ENCODE data around the gene MAGOH.
"Not testable (repeated sequence)": the region's sequence is repeated elsewhere in the genome, so short reads cannot be mapped to it uniquely, and the experiment has no call there.

MAGOH gene

DNA sequence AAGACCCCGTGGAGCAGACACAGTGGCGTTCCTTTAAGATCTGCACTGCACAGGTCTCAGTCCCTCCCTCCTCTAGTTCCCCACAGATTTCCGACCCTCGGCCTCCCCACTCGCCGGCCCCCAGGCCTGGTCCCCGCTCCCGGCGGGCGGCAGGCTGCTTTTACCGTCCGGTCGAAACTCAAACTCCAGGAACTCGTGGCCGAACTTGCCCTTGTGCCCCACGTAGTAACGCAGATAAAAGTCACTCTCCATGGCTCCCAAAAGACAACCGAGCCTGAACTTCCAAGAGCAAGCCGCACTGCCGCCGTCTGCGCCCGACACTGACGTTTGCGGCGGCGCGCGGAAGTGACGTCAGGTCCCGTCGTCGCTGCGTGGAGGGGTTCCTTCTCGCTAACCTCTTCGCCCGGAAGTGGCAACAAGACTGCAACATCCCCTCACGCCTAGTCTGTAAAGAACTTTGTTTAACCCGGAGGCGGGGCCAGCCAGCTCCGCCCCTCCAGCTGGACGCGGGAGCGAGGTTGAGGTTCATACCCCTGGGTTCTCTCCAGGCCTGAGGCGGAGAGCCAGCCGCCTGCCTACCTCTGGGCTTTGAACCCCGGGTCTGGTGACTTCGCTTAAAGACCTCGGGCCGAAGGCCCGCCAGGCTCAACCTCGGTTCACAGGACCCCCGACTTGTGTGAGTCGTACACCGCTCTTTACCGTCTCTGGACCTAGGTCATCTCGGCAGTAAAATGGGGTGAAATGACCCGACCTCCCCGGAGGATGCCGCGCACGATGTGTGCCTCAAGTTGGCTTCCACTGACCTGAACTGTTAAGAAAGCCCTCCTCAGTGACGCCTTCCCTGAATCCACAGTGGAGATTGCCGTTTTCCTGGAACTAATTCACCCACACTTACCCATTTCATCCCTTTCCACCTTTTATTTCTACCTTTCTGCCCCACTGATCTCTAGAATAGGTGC is at the start of gene MAGOH:
TSS of gene MAGOH (minus strand) at position 322 of the 959 bp plus-strand sequence. CDS start at position 252, 70 bp downstream.
- DNase-seq = peak; percentile 95

DNA sequence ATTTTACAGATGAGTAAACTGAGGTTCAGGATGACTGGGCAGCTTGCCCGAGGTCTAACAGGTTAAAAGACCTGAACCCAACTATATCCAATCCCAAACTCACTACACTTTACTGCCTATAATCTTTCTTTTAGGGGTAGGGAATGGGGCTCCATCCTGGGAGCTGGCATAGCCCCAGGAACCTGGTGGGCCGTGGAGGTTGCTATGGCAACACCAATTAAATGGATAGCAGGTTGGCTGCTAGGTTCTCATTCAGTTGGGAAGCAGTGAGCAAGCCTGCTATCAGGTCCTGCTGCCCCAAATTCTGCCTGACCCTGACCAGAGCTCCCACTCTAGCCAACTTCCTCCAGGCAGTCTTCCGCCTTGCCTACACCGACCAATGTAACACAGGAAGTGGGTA is 48.6 kb upstream of the MAGOH start:
- DNase-seq = no peak

DNA sequence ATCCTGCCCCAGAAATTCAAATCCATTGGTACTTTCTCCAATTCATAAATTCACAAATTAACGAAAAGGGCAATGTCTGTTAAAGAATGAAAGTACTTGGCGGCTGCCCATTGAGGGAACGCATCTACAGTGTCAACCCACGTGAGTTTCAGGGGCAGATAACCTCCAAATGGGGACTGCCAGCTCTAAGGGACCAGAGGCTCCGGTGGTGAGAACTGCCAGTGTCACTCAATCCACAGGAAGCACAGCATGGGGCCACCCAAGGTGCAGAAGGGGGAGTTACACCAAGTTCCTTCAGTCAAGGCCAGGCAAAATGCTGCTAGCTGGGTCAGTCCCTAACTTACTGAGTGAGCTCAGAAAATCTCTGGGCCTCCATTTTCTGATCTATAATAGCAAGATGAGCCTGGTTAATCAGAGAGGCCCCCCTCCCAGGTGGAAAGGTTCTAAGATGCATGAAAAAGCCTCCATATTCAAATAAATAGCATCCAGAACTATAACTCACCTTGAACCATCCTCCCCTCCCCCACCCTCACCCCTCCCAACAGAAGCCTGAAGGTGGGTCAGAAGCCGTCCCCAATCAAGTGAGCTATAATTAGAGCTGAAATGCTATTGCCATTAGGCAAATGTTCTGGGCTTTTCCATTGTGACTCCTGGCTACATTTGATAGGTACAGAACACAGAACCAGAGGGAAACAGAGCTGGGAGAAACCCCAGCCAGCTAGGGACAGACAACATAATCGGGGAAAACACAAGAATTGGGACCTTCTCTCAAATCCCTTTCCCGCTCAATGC is 47.8 kb upstream of the MAGOH start:
- no peak for DNase-seq

DNA sequence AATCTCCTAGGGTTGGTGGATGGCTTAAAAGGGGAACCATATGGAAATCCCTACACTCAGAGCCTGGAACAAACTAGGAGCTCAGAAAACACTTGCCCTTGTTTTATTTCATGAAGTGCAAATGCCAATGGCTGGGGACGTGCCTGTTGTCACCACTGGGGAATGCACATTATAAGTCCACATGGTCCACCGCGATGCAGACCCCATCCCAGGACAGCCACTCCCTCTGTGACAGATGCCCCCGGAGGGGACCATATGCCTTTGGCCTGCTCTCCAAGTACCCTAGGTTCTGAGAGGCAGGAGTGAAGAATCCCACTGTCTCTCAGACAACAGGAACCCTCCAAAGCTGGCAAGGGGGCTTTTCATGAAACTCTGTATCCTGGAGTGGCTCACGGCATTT is 47.2 kb upstream of the MAGOH start:
- no peak for DNase-seq

DNA sequence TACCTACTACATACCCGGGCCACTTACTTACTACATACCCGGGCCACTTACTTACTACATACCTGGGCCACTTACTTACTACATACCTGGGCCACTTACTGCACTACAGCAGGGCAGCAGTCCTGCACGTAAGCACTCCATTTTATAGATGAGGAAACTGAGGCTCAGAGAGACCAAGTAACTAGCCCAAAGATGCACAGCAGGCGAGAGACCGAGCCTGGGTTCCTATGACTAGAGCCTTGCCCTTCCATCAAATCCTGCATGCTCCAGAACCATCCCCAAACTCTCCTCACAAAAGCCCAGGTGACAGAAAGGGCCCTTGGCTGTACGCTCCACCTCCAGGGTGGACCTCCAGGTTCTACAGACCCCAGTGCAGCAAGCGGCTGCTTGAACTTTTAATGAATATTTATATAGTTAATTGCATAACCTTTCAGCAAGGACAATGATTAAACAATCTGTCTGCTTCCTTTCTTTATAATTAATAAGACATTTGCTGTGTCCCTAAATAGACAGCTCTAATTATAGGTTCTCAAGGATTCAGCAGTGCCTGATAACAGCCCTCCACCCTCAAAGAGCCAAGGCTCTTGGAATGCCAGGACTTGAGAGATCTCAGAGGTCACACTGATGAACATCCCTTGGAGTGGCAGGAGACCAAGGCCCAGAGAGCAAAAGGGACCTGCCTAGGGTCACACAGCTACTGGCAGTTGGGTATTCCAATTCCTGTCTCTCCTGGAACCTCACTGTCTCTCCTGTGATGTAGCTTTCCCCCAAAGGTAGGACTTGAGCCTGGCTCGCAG is 46.1 kb upstream of the MAGOH start:
- no peak for DNase-seq

DNA sequence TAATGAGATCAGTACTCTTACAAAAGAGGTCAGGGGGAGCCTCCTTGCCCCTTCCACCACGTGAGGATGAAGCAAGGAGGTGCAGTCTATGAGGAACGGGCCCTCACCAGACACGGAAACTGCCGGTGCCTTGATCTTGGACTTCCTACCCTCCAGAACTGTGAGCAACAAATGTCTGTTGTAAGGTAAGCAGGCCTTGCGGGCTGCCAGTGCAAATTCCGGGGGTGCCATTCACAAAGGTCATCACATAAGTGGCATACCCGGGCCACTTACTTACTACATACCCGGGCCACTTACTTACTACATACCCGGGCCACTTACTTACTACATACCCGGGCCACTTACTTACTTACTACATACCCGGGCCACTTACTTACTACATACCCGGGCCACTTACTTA is 44.8 kb upstream of the MAGOH start:
- DNase-seq = not testable (repeated sequence)

DNA sequence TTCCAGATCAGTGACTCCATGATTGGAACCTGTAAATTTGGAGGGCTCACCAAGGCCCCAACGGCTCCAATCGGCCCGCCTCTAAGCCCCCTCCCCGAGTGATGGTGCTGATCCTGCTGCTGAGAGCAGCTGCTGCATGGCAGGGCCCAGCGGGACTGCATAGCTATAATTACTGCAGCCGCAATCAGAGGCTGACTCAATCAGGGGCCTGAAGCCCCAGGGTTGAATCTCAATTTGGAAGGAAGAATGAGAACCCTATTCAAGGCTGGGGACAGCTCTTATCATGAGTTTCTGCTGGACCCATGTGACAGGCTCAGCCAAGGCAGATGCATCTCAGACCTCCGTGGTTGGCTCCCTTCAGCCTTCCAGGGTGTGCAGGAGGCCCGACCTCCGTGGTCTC is 42.8 kb upstream of the MAGOH start:
- no peak for DNase-seq

DNA sequence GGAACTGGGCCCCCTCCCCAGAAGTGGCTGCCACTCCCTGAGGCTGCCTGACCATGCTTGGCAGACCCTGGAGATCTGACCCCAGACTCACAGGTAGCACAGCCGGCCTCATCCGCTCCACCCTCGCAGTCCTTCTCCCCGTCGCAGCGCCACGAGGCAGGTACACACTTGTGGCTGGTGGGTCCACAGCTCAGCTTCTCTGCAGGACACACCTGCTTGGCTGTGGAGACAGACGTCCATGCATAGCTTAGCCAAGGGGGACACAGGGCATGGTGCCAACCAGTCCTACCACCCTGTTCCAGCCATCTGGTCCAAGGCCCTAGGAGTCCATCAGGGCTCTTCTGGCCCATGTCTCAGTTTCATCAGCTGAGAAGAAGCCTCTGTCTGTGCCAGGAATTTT is 42.2 kb upstream of the MAGOH start:
- no peak for DNase-seq

DNA sequence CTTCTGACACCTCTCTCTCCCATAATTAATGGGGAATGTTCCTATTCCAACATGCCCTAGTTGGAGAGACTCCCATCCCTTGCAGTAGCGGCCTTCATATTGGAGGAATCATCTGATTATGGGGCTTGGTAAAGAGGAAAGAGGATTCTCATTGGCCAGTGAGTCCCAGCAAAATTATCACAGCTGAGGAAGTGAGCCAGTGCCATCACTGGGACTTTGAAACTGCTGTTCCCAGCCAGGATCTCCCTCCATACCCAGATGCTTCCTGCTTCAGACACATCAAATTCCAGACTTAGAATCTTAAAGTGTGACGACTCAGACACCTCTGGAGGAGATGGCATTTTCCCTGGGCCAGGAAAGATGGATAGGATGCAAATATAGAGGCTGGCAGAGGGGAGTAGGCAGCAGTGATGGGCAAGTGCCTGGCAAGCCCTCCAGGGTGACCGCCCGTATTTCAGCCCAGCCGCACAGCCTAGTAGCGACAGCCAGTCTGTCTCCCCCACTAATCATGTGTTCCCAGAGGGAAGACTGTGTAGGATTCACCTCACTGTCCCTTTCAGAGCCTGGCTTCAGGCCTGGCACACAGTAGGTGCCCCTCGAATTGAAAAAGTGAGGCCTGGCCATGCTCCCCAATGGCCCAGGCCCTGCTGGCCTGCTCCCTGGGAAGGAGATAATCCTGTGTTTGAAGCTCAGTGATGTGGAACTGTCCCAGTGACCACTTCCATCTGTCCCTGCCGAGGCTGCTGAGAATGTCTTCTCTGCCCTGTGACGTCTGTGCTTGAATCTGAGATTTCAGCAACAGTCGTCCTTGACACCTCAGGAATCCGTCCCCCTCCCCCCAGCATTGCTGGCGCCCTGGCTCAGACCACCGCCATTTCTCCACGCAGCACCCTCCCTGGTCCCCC is 41.2 kb upstream of the MAGOH start:
- DNase-seq = no peak

DNA sequence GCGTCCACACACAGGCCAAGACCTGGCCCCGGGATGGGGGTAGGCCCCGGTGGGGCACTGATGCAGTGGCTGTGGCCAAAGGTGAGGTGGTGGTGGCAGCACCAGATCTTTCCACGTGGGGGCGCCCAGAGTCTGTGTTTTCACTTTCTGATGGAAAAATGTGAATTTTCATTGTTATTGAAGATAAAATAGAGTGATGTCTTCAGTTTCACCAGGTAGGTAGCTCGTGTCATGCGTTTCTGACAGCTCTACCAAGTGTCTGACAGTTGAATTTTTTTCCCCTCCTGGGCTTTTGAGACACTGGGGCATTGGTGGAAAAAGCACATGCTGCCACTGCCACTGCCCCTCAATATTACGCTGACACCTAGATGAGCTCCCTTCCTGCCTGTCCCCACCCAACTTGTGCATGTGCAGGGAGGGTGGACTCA is 40.0 kb upstream of the MAGOH start:
- peak; percentile 42 for DNase-seq

DNA sequence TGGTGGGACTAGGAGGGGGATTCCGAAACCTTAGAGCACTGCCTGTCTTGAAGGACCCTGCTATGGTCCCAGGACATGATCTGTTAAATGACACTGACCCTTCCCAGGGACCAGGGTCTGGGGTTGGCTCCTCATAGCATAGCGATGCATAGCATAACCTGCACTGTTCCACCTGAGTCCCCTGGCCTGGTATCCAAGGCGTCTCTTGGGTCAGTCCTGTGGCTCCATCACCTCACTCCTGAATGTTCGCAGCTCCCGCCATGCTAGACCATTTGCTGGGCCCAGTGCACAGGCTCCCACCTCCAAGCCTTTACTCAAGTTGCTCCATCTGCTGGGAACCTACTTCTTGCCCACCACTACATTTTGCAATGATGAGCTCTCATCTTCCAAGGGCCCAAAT is 39.0 kb upstream of the MAGOH start:
- DNase-seq = no peak

DNA sequence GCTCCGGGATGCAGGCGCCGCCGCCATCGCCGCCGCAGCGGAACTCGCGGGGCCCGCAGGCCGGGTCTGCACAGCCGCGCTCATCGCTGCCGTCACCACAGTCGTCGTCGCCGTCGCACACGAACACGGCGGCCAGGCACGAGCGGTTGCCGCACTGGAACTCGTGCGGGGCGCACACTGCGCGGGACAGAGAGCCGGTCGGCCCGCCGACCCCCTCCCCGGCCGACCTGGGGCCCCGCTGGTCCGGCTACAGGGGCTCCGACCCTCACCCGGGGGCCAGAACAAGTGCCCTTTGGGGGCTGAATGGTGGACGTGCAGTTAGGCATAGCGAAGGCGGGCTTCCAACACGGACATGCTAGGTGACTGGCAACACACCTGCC is 38.6 kb upstream of the MAGOH start:
- no peak for DNase-seq

DNA sequence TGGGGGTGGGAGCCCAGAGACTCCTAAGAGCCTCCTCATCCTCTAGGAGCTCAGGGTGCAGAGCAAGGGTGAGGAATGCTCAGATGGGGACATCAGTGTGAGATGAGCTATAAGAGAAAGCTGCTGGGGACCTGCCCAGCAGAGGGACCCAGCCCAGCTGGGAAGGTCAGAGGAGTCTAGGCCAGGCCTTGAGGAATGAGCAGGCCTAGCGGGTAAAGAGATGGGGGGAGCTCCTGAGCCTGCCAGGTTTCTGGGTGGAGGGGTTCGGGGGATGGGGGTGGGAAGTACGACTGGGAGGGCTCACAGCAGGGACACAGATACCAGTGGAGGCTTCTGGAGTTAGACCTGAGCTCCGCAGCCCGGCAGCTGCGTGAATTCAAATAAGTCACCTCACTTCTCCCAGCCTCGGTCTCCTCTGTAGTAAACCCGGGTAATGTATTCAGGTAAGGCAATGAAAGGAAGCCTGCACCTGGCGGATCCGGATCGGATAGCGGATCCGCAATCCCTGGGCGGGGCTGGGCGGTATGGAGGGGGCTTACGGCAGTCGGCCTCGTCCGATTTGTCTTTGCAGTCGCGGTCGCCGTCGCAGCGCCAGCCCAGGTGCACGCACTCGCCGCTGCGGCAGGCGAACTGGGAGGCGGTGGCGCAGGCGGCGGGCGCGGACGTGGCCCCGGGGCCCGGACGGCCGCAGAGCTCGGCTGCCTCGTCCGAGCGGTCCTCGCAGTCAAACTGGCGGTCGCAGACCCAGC is 38.0 kb upstream of the MAGOH start:
- DNase-seq = no peak

DNA sequence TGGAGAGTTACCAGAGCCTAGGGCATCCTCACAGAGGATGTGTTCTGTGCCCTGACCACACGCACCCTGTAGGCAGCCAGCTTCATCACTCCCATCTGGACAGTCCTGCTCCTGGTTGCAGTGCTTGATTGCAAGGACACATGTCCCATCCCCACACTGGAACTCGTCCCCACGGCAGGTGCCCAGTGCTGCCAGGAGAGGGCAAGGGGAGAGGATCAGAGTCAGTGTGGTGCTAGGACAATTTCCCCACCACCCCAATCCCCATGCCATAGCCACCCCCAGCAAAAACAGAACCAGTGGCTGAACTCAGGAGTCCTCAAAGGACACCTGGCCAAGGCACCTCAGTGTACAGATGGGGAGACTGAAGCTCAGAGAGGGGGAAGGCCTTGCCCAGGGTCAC is 37.2 kb upstream of the MAGOH start:
- DNase-seq = no peak

DNA sequence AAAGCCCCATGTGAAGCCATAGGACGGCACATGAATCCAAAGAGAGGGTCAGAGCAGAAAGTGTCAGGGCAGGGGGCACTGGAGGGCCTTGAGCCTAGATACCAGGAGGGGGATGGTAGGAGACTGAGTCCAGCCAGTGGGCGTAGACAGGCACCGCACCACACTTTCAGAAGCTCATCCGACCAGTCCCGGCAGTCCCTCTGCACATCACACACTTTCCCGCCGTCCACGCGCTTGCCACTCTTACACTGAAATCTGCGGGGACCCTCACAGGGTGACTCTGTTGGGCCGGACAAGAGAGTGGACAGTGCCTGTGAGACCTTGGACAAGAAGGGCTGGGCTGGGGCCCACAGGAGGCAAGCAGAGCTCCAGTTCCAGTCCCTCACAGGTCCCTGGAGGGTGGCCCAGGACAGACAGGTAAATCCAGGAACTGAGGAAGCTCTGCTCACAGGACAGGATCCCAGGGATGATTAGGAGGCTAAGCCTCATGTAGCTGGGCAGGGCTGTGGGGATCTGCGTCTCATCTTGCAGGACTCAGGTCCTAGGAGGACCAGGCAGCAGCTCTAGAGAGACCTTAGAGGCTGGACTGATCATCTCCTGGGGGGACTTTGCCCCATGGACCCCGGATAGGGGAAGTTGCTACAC is 36.3 kb upstream of the MAGOH start:
- no peak for DNase-seq

DNA sequence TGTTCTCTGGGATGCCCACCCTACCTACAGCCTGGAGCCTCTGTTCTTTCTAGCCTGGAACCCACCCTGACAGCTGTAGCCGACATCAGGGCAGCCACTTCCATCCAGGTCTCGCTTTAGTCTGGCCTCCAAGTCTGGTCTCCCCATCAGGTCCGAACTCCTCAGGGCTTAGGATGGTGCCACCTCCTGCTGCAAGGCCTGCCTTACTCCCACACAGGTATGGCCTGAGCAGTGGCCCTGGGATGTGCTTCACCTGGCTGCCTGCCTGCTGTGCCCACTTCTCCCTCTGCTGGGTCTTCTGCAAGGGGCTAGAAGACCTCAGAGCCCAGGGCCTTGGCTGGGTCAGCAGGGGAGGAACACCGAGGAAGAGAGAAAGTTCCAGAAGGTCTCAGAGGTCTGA is 35.7 kb upstream of the MAGOH start:
- DNase-seq = no peak

DNA sequence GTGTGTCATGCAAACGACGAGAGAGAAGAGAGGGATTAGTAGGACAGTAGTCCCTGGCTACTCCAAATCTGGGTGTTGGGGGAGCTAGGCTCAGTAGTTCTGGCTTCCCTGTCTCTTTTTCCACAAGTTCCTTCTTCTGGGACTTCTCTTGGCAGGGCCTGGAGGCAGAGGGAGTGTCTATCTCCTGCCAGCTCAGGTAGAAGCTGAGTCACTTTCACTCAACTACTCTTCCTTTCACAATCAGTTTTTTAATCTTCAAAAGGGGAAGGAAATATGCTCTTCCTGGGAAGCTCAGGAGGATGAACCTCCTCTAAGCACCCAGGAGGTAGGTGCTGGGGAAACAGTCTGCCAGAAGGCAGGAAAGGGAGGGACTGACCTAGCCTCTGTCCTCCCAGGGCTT is 35.2 kb upstream of the MAGOH start:
- no peak for DNase-seq

DNA sequence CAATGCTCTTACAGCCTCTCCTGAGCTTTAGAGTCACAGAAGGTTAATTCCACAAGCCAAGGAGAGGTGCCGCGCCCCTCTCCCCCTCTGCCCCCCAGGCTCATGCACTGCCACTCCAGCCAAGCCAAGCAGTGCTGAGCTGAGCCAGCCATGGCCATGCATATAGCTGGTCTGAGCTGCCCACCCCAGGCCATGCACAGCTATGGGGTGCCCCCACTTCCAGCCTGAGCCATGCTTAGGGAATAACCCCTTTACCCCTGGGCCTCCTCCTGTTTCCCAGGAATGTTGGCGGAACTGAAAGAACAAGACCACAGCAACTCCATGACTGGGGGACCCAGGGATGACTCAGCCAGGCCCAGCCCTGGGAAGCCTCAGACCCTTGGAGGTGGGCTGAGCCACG is 34.0 kb upstream of the MAGOH start:
- DNase-seq = no peak

DNA sequence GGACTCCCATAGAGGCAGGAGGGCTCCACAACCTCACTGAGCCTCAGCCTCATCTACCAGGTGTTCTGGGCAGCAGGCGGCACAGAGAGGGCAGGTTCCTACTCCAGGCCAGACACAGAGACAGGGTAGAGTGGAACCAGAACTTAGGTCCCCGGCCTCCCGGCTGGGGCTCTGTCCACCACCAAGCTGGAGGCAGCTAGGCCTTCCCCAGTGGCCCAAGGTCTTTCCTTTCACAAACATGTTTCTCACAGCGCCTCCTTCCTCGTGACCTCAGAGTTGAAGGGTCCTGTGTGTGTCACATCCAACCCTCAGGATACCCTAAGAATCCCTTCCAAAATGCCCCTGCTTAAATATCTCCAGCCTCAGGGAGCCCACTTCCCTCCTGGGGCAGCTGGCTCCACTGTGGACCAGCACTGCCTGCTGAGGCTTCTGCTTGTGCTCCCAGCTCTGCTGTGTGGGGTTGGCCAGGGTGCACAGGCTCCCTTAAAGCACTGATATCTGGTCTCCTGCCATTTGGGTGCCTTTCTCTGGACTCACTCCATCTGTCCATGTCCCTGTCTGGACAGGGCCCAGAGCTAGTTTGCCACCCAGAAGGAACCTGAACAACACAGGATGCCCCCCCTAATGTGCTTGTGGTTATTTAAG is 33.2 kb upstream of the MAGOH start:
- DNase-seq = no peak

DNA sequence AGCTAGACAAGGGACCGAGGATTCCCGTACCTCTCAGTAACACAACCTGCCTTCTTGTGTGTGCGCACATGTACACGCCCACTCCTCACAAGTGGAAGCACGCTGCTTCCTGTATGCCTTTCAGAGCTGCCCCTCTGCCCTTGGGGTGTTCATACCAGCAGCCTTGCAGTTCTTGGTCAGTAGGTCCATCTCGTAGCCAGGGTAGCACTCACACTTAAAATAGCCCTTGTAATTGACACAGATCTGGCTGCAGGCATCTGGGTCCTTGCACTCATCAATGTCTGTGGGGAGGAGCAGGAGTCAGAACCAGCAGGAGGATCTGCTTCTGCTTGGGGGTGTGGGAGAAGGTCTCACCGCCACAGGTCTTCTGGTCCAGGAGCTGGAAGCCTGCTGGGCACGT is 32.6 kb upstream of the MAGOH start:
- DNase-seq = no peak

All from midbrain (tissue), 1 donor.